ENCODE results near the gene HOXC10.

HOXC10 gene

DNA sequence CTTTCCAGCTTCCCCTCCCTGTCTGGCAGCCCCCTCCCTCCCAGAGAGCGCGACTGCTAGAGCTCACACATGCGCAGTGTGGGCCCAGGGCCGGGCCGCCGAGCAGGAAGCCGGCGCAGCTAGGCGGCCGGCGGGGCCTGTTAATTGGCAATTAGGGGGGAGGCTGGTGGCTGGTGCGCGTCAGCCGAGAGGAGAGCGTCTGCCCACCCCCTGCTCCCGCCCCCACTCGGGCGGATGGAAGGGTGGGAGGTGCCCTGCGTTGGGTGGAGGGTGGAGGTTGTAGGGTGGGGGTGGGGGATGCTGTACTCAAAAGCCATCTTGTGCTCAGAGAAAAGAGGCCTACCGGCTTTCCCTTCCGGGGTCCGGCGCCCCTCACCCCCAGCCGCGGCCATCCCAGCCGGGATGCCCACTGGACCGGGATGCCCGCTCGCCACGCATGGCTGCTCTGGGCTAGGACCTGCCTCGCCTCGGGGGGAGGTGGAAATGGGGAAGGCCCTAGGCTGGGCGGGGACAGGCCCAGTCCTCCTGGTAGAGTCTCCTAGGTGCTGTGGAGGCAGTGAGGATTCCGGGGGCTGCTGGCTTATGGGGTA lies 33.0 kb downstream of the HOXC10 start:
- H3K4me3 ChIP-seq (ENCODE audit: low read depth, low read length), result no peak overlapping the region
- TF ChIP-seq, protein P1, sequence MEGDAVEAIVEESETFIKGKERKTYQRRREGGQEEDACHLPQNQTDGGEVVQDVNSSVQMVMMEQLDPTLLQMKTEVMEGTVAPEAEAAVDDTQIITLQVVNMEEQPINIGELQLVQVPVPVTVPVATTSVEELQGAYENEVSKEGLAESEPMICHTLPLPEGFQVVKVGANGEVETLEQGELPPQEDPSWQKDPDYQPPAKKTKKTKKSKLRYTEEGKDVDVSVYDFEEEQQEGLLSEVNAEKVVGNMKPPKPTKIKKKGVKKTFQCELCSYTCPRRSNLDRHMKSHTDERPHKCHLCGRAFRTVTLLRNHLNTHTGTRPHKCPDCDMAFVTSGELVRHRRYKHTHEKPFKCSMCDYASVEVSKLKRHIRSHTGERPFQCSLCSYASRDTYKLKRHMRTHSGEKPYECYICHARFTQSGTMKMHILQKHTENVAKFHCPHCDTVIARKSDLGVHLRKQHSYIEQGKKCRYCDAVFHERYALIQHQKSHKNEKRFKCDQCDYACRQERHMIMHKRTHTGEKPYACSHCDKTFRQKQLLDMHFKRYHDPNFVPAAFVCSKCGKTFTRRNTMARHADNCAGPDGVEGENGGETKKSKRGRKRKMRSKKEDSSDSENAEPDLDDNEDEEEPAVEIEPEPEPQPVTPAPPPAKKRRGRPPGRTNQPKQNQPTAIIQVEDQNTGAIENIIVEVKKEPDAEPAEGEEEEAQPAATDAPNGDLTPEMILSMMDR (conservative IDR thresholded peaks at IDR 0.05; ENCODE audit: low read depth, low read length), result no peak
- no peak for DNase-seq (ENCODE audit: low read depth)

DNA sequence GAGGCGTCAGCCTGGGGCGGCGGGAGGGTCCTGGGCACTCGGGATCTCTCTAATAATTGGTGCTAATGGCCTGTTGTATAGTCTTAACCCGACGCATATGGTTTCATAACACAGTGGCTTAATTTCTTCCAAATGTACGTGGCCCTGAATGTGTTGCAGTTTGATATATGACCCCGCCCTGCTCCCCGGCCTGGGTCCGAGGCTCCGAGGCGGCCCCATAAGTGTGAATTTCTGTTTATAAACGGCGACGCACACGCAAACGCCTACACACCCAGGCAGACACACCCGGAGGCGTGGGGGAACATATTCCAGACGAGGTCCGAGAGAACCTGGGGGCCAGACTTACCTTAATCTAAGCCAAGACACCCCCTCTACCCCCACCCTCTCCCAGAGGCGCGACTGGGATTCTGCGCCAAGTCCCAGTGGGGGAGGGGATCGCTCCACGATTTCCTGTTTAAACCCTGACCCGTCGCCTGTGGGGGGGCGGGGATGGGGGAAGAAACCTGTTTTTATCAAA lies 33.6 kb downstream of the HOXC10 start:
- H3K4me3 ChIP-seq (ENCODE audit: low read depth, low read length), result no peak overlapping the region
- no peak for DNase-seq (ENCODE audit: low read depth)
- TF ChIP-seq, protein P1 (conservative IDR thresholded peaks at IDR 0.05; ENCODE audit: low read depth, low read length), result no peak

DNA sequence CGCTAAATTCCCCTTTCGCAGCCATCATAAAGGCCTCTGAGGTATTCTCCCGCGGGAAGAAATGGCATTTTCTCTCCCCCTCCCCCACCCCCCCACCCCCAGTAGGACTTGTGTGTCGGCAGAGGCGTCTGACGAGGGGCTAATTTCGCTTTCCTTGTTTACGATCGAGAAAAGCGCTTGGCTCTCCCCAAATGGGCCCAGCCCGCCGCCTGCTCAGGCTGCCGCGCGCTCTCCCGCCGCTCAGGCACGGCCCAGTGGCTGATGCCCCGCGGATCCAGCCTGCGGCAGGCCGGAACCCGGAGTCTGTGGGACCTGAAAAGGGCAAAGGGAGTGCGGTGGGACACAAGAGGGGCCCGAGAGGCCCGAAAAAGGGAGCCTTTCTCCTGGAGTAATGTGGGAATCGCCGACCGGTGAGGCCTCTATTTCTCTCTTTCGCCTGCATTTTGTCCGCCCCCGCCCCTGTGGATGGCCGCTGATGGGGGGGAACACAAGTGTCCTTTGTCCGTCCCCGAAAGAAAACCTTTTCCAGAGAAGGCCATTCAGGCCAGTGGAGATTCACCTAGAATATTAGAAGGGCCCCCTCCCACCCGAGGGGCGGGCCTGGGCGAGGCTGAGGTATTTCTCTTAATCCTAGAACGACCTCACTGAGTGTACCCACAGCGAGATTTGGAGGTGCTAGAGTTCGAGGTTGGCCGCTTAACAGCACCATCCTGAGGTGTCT lies 34.3 kb downstream of the HOXC10 start:
- TF ChIP-seq, protein P1 (conservative IDR thresholded peaks at IDR 0.05; ENCODE audit: low read depth, low read length), result no peak
- no peak overlapping the region for H3K4me3 ChIP-seq (ENCODE audit: low read depth, low read length)
- DNase-seq (ENCODE audit: low read depth), result no peak

DNA sequence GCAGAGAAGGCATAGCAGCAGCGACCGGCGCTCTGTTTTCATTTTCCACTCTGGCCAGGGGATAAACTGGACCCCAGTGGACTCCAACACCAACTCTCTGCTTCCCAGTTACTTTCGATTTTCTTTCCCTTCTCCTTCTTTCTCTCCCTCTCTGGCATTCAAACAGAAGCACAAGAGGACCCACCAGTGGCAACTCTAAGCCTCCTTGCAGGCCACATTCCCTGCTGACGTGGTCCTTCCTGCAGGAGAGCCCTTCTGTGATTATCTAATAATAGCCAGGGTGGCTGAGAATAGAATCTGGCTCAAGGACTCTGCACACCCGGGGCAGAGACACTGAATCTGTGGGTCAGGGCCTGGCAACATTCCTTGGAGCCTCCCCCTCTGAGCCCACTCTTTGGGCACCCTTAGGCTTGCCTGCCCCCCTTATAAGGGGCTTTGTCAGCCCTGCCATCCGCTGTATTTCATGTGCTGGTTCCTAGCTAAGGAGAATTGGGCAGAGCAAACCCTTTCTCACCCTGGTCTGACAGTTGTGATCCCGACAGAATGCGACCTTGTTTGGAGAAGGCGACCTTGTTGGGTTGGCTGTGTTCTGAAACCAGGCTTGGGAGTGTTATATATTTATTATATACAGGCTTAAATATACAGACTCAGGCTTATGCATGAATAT lies 35.1 kb downstream of the HOXC10 start:
- DNase-seq (ENCODE audit: low read depth), result no peak
- TF ChIP-seq, protein P1 (conservative IDR thresholded peaks at IDR 0.05; ENCODE audit: low read depth, low read length), result no peak
- no peak overlapping the region for H3K4me3 ChIP-seq (ENCODE audit: low read depth, low read length)

DNA sequence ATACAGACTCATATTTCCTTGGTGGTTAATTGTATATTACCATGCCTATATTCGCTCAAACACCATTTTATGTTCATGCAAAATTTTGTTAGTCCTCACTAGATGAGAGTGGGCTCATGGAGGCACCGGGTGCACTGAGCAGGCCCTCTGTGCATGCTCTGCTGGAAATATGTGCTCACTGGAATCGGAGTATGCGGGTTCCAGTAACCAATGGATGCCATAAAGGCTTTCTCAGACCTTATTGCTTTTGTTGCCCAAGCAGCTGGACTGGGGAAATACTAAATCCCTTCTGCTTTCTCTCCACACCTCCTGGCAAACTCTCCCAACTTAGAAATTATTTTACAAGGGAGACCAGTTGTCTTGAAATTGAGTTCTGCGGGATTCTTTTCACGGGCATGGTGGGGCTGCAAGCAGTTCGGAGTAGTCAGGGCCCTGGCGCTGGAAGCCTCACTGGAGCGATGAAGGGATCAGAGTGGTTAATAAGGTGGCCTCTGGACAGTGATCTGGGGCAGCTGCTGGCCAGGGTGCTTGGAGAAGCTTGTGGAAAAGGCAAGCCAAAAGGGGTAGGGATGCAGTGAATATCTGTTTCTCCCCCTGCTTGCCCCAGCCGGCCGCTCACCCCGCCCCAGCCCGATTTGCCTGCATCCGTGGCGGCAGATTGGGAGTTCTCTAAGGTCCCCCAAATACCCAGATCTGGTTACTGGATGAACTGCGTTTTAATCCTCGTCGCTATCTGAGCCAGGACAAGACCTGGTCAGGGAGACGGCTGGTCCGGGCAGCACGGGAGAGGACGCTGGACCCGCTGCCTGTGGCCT lies 35.9 kb downstream of the HOXC10 start:
- TF ChIP-seq, protein P1 (conservative IDR thresholded peaks at IDR 0.05; ENCODE audit: low read depth, low read length), result no peak
- H3K4me3 ChIP-seq (ENCODE audit: low read depth, low read length), result no peak overlapping the region
- no peak for DNase-seq (ENCODE audit: low read depth)

DNA sequence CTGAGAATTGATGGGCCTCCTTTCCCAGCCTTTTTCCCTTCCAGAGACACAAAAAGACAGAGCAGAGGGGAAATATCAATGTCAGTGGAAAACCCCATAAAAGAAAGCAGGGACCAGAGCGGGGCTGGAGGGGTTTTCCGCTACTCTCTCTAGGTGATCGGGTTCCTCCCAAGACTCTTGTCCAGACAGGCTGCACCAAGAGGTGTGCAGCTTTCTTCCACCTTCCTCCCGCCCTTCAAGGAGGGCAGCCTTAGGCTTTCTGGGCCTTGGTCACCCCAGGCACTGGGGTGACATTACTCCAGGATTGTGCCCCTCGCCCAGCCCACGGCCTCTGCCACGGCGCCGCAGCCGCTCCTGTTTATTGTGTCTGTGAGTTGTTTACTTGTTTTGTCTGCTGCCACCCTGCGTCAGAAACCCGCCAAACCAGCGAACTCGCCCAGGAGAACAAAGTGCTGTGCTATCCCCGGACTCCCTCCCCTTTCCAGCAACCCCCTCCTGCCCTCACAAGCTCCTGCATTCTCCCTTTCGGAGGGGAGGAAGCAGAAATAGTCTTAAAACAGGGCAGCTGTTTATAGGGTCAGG lies 36.6 kb downstream of the HOXC10 start:
- no peak overlapping the region for H3K4me3 ChIP-seq (ENCODE audit: low read depth, low read length)
- no peak for DNase-seq (ENCODE audit: low read depth)
- TF ChIP-seq, protein P1 (conservative IDR thresholded peaks at IDR 0.05; ENCODE audit: low read depth, low read length), result no peak
